IMR-90 (cell line): ENCODE measurements around the gene TSTD1. TPM values are rescaled to one million over a fixed set of nuclear protein-coding genes. Genes with fewer than 3 reads are reported as not detected.
"Not testable (repeated sequence)": the region's sequence is repeated elsewhere in the genome, so short reads cannot be mapped to it uniquely, and the experiment has no call there.

ENCODE experiments used
- ATAC-seq: fragments of 200-7000 bp; cut with Tn5 transposase; 2 replicates; pipeline ENCODE4 v1.9.1; 2020; ENCODE audit warnings: low read depth, mild to moderate bottlenecking, moderate library complexity
- BruUV-seq: library from RNA; stranded (reverse); fragments of 400-500 nt; replicated peaks from 2 replicates; lab custom pipeline; 2021; lab: Mats Ljungman, UMichigan
- CTCF ChIA-PET: fragments of 300-600 bp; formaldehyde crosslinking; extraction: SDS; loops from one replicate; lab custom pipeline; 2021; ENCODE audit warnings: antibody characterized with exemption; lab: Yijun Ruan, JAX
- POLR2A ChIA-PET: fragments of 300-600 bp; sonication (Branson Sonifier 250); formaldehyde crosslinking; loops from one replicate; lab custom pipeline; 2022; ENCODE audit warnings: antibody characterized with exemption; ENCODE audit not compliant: unreplicated experiment; lab: Charles Lee
- DNase-seq: peaks from one replicate; pipeline ENCODE4 v3.0.0; 2013
- H2AFZ ChIP-seq: replicated peaks from 2 replicates; pipeline ENCODE3; 2013; ENCODE audit warnings: low read length, mild to moderate bottlenecking; ENCODE audit not compliant: poor library complexity
- H2AK5ac ChIP-seq: 2 replicates; pipeline ENCODE4 v1.6.1; 2013; ENCODE audit warnings: low read depth, low read length, inconsistent platforms
- H2AK9ac ChIP-seq: replicated peaks from 2 replicates; pipeline ENCODE3; 2013; ENCODE audit warnings: mild to moderate bottlenecking, low read depth, low read length, moderate library complexity; ENCODE audit not compliant: poor library complexity
- H2BK120ac ChIP-seq: 2 replicates; pipeline ENCODE4 v1.6.1; 2013; ENCODE audit warnings: low read depth, low read length, inconsistent platforms
- H2BK15ac ChIP-seq: 3 replicates; pipeline ENCODE4 v1.6.1; 2013; ENCODE audit warnings: low read depth, low read length, inconsistent platforms
- H2BK20ac ChIP-seq: 2 replicates; pipeline ENCODE4 v1.6.1; 2013; ENCODE audit warnings: low read depth, mild to moderate bottlenecking, inconsistent platforms, low read length, moderate library complexity
- H2BK5ac ChIP-seq: 2 replicates; pipeline ENCODE4 v1.6.1; 2013; ENCODE audit warnings: mild to moderate bottlenecking, low read depth, low read length, inconsistent platforms; ENCODE audit not compliant: poor library complexity, severe bottlenecking
- H3K14ac ChIP-seq: replicated peaks from 2 replicates; pipeline ENCODE4 v1.6.1; 2013; ENCODE audit warnings: low read depth, low read length, inconsistent platforms
- H3K18ac ChIP-seq: 2 replicates; pipeline ENCODE4 v1.6.1; 2013; ENCODE audit warnings: low read depth, low read length, control low read depth
- H3K23ac ChIP-seq: 2 replicates; pipeline ENCODE4 v1.6.1; 2013; ENCODE audit warnings: low read depth, low read length, inconsistent platforms
- H3K27ac ChIP-seq: 2 replicates; pipeline ENCODE4 v1.5.1; 2013; ENCODE audit warnings: mild to moderate bottlenecking, control low read depth, low read length; ENCODE audit not compliant: insufficient read depth
- H3K27me3 ChIP-seq: 2 replicates; pipeline ENCODE4 v1.6.1; 2013; ENCODE audit warnings: low read length; ENCODE audit not compliant: control insufficient read depth, insufficient read depth
- H3K36me3 ChIP-seq: 2 replicates; pipeline ENCODE4 v1.6.1; 2013; ENCODE audit warnings: low read length, mixed read lengths; ENCODE audit not compliant: control insufficient read depth, insufficient read depth
- H3K4ac ChIP-seq: 2 replicates; pipeline ENCODE4 v1.6.1; 2013; ENCODE audit warnings: low read depth, low read length, inconsistent platforms
- H3K4me1 ChIP-seq: 2 replicates; pipeline ENCODE4 v1.6.1; 2013; ENCODE audit warnings: low read length, mixed read lengths; ENCODE audit not compliant: control insufficient read depth, insufficient read depth
- H3K4me2 ChIP-seq: 2 replicates; pipeline ENCODE4 v1.6.1; 2013; ENCODE audit warnings: low read depth, mild to moderate bottlenecking, control low read depth, low read length, moderate library complexity
- H3K4me3 ChIP-seq: 2 replicates; pipeline ENCODE4 v1.5.1; 2013; ENCODE audit warnings: low read depth, mild to moderate bottlenecking, control low read depth, low read length, moderate library complexity; ENCODE audit not compliant: insufficient read depth
- H3K56ac ChIP-seq: 2 replicates; pipeline ENCODE4 v1.6.1; 2013; ENCODE audit warnings: low read length, inconsistent platforms; ENCODE audit not compliant: insufficient read depth; ENCODE audit errors: extremely low read depth
- H3K79me1 ChIP-seq, 2 experiments: 2 replicates each; pipeline ENCODE4 v1.6.1; 2013; ENCODE audit warnings: low read length in 2 of 2, inconsistent platforms in 1 of 2, low read depth in 1 of 2
- H3K9ac ChIP-seq: 2 replicates; pipeline ENCODE4 v1.6.1; 2013; ENCODE audit warnings: low read depth, low read length, control low read depth
- H3K9me1 ChIP-seq: 2 replicates; pipeline ENCODE4 v1.6.1; 2013; ENCODE audit warnings: low read length, inconsistent platforms; ENCODE audit not compliant: insufficient read depth
- H3K9me3 ChIP-seq: 2 replicates; pipeline ENCODE4 v1.6.1; 2013; ENCODE audit warnings: low read length; ENCODE audit not compliant: control insufficient read depth, insufficient read depth
- H4K20me1 ChIP-seq: 2 replicates; pipeline ENCODE4 v1.6.1; 2013; ENCODE audit warnings: low read length, inconsistent platforms; ENCODE audit not compliant: insufficient read depth
- H4K5ac ChIP-seq: 2 replicates; pipeline ENCODE4 v1.6.1; 2013; ENCODE audit warnings: mild to moderate bottlenecking, low read depth, low read length, control low read depth
- H4K8ac ChIP-seq, 2 experiments: 2 replicates each; pipeline ENCODE4 v1.6.1; 2013; ENCODE audit warnings: low read depth in 2 of 2, low read length in 2 of 2, control low read depth in 1 of 2, inconsistent platforms in 1 of 2
- H4K91ac ChIP-seq: 2 replicates; pipeline ENCODE4 v1.6.1; 2013; ENCODE audit warnings: low read depth, low read length, inconsistent platforms; ENCODE audit not compliant: insufficient read depth
- WGBS, 2 experiments: methylation state at CpG; one replicate each; pipeline versions ENCODE4 v1.1.5 to v1.1.7; 2013; ENCODE audit warnings: missing lambda C conversion rate in 2 of 2; ENCODE audit not compliant: insufficient read length in 1 of 2; ENCODE audit errors: extremely low coverage in 2 of 2; 5-methylcytosine and 5-hydroxymethylcytosine counted together
- dilution Hi-C: fragments of 300-500 bp; cut with HindIII; formaldehyde crosslinking; loops from one replicate; pipeline ENCODE4 v1.14.3; 2018; ENCODE audit warnings: low sequenced_read_pairs; ENCODE audit not compliant: unreplicated experiment
- in situ Hi-C: fragments of 300-500 bp; cut with MboI; formaldehyde crosslinking; loops from 3 replicates; pipeline ENCODE4 v1.14.3; 2019; ENCODE audit warnings: low sequenced_read_pairs, inconsistent platforms, mixed read lengths
- intact Hi-C: fragments of 100-400 bp; cut with micrococcal nuclease; formaldehyde crosslinking; loops from 2 replicates; pipeline ENCODE4 v1.10.0; 2022
- polyA plus RNA-seq, 3 experiments: library from polyadenylated mRNA; depleted of rRNA; stranded (reverse); fragments of >200 nt; gene quantifications; 2 replicates each; pipeline ENCODE4 v1.2.3, GENCODE V29; 2012; ENCODE audit warnings: low replicate concordance in 1 of 3
- total RNA-seq: library from RNA; depleted of rRNA; stranded (reverse); fragments of >200 nt; gene quantifications from 2 replicates; pipeline ENCODE4 v1.2.3, GENCODE V29; 2012

Gene TSTD1
- total and polyA plus RNA-seq, 2 of the 4 experiments (the other 2 are of a cell fraction) = 0.21 TPM; not detected in 1

DNA sequence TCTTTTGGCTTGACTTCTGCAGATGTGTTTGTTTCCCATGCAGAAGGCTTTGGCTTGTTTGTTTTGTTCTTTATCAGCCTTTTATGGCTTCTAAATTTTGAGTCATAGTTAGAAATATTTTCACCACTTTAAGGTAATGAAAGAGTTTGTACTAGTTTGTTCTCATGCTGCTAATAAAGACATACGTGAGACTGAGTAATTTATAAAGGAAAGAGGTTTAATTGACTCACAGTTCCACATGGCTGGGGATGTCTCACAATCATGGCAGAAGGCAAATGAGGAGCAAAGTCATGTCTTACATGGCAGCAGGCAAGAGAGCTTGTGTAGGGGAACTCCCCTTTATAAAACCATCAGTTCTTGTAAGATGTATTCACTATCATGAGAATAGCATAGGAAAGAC is 11.8 kb downstream of the TSTD1 start:
- H2AK5ac ChIP-seq, H2AFZ ChIP-seq, H2BK120ac ChIP-seq, H3K4ac ChIP-seq, H3K4me3 ChIP-seq, H3K9me3 ChIP-seq, H4K5ac ChIP-seq, H3K27ac ChIP-seq, H2BK5ac ChIP-seq, H4K8ac ChIP-seq, dilution Hi-C loops, H4K20me1 ChIP-seq, H4K91ac ChIP-seq, H2BK20ac ChIP-seq, H3K4me2 ChIP-seq, H2AK9ac ChIP-seq, H3K23ac ChIP-seq, H3K9ac ChIP-seq, H3K36me3 ChIP-seq, H2BK15ac ChIP-seq, DNase-seq, H3K14ac ChIP-seq, H3K18ac ChIP-seq, H3K27me3 ChIP-seq, H3K9me1 ChIP-seq, H3K4me1 ChIP-seq, in situ Hi-C loops, H3K56ac ChIP-seq, BruUV-seq, H3K79me1 ChIP-seq, POLR2A ChIA-PET, intact Hi-C loops, ATAC-seq: not testable (repeated sequence)
- CTCF ChIA-PET = interaction anchor here (0.6 kb wide), 1 partner anchor 328 kb away, joined by 4 read pairs; no protein-coding TSS in a partner anchor
- no CpG with 5 or more reads among the region's 1 CpG for WGBS, 2 experiments

DNA sequence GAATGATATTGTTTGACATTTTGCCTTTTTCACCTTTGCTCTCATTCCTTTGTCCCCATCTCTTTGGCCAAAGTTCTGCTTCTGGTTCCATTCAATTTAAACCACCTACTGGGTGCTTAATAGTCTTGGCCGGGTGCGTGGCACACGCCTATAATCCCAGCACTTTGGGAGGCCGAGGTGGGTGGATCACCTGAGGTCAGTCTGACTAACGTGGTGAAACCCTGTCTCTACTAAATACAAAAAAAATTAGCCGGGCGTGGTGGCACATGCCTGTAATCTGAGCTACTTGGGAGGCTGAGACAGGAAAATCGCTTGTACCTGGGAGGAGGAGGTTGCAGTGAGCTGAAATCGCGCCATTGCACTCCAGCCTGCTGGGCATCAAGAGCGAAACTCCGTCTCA is 16.3 kb downstream of the TSTD1 start:
- dilution Hi-C loops, H3K9me1 ChIP-seq, H2BK120ac ChIP-seq, H4K20me1 ChIP-seq, POLR2A ChIA-PET, H3K4me1 ChIP-seq, H2AK5ac ChIP-seq, H4K5ac ChIP-seq, in situ Hi-C loops, H3K9me3 ChIP-seq, H3K23ac ChIP-seq, H3K56ac ChIP-seq, H4K8ac ChIP-seq, H2BK5ac ChIP-seq, intact Hi-C loops, H2BK15ac ChIP-seq, H3K4me2 ChIP-seq, H3K4me3 ChIP-seq, H3K36me3 ChIP-seq, H3K27ac ChIP-seq, BruUV-seq, H2AFZ ChIP-seq, H3K18ac ChIP-seq, H4K91ac ChIP-seq, H3K79me1 ChIP-seq, ATAC-seq, CTCF ChIA-PET, H3K9ac ChIP-seq, H2BK20ac ChIP-seq, H2AK9ac ChIP-seq, DNase-seq, H3K14ac ChIP-seq, H3K4ac ChIP-seq: not testable (repeated sequence)
- no CpG with 5 or more reads among the region's 12 CpGs for WGBS, 2 experiments
- H3K27me3 ChIP-seq = peaks cover 28% of the 10 kb centered on the region
